GM21528 (cell line): Measurements from ENCODE around the gene HTT.
A peak's percentile ranks its signal among the peaks of the same experiment; 100 is the strongest.

Experiments used
- ATAC-seq: cut with Tn5 transposase; IDR thresholded peaks from one replicate; pipeline ENCODE4 v1.9.1; 2021; ENCODE audit warnings: mild to moderate bottlenecking, moderate library complexity; ENCODE audit not compliant: unreplicated experiment, low FRiP score

Gene HTT

DNA sequence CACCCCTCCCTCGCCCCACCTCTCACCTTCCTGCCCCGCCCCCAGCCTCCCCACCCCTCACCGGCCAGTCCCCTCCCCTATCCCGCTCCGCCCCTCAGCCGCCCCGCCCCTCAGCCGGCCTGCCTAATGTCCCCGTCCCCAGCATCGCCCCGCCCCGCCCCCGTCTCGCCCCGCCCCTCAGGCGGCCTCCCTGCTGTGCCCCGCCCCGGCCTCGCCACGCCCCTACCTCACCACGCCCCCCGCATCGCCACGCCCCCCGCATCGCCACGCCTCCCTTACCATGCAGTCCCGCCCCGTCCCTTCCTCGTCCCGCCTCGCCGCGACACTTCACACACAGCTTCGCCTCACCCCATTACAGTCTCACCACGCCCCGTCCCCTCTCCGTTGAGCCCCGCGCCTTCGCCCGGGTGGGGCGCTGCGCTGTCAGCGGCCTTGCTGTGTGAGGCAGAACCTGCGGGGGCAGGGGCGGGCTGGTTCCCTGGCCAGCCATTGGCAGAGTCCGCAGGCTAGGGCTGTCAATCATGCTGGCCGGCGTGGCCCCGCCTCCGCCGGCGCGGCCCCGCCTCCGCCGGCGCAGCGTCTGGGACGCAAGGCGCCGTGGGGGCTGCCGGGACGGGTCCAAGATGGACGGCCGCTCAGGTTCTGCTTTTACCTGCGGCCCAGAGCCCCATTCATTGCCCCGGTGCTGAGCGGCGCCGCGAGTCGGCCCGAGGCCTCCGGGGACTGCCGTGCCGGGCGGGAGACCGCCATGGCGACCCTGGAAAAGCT is at the start of gene HTT, which contains the start of gene HTT-AS:
Gene HTT (plus strand): TSS at position 604 of the 768 bp plus-strand sequence. CDS start 145 bp downstream, at position 749.
Gene HTT-AS (minus strand): TSS at position 461 of the 768 bp plus-strand sequence.
- peak; percentile 77 for ATAC-seq

DNA sequence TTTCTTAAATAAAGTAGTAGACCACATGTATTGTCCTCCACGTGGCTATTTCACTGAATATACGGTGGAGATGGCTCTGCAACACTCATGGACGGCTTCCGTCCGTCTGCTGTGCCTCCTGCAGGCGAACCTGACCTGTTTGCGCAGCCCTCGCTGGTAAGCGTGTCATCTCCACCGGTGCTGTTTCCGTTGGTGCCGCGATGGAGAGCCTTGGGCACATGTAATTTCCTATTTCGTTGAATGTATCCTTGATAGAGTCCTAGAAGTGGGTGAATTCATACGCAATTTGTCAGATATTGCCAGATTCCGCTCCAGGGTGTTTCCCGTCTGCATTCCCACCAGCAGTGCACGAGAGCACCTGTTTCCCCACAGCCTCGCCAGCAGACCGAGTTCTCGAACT is 48.6 kb upstream of the HTT start:
- ATAC-seq: no peak

DNA sequence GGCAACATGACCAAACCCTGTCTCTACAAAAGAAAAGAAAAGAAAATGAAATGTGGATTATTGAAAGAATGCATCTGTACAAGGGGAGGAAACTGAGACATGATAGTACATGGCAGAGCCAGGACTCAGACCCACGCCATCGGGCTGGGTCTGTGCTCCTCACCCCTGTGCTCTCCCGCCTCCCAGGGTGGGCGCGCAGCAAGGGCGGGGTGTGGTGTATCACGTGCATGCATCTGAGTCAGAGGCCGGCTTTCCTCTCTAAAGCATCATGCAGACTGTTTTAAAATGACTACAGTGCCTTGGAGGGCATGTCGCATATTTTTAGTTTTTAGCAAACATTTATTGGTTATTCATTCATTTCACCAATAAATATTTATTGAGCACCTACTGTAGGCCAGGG is 47.9 kb upstream of the HTT start:
- ATAC-seq: no peak

DNA sequence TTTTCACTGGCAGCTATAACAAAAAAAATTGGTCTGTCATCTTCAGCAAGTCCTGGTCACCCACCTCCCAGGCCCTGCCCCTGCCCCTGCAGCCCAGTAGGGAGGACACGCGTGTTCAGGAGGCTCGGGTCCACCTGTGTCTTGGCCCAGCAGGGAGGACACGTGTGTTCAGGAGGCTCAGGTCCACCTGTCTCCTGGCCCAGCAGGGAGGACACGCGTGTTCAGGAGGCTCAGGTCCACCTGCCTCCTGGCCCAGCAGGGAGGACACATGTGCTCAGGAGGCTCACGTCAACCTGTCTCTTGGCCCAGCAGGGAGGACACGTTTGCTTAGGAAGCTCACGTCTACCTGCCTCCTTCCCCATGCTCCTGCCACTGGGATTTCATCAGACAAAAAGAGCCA is 45.0 kb upstream of the HTT start:
- no peak for ATAC-seq

DNA sequence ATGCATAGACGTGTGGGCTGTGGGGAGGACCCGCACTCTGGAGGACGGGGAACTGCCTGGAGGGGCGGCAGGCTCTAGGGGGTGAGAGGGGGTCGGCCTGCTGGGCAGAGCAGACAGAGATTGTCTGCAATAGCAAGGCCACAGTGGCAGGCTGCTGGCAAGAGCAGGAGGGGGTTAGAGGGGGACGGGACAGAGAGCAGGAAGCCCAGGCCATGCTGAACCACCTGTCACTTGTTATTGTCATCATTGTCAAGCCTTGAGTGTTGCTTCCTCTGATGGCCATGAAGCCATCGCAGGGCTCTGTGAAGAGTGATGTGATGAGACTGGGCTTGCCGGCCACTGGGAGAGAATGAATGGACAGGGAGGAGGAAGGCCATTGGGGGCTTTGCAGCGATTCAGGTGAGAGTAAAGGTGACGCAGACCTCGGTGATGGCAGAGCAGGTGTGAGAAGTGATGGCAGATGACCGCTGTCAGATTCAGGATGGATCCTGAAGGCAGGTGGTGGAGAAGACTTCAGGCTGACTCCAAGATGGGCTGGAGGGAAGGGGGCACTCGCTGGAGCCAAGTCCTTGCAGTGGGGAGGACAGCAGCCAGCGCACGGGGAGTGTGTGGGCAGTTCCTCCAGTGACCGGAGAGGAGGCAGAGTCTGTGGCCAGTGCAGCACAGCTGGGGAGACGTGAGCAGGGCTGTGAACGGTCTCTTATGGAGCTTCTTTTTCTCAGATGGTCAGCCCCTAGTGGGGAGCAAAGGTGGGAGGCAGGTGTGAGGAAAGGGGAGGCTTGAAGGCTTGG is 43.7 kb upstream of the HTT start:
- no peak for ATAC-seq

DNA sequence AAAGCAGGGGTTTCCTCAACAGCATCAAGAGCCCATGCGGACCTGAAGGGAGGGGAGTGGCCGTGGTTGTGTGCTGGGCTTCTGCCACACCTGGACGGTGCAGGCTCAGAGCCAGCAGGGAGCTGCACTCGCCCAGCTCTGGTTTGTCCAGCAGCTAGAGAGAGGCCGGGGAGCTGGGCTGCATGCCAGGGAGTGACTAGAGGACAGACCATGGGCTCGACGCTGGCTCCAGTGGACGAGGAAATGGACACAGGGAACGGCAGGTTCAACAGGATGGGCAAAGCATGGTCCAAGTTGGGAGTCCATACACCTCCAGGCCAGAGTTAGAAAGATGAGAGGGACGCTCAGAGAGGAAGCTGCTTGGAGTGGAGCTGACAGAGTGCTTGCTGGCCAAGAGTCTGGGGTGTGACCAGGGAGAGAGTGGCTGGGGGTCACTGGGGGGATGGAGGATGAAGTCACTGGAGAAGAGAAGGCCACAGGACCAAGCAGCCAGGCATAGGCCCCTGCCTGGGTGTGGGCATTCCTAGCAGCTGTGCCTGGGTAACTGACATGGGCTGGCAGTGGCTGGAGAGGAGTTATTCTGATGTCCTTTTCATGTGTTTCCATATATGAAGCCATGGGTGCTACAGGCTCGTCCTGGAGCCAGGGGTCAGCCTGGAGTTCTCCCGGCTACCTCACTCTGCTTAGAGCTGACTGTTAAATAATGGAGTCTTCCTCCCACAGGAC is 43.0 kb upstream of the HTT start:
- ATAC-seq: no peak

DNA sequence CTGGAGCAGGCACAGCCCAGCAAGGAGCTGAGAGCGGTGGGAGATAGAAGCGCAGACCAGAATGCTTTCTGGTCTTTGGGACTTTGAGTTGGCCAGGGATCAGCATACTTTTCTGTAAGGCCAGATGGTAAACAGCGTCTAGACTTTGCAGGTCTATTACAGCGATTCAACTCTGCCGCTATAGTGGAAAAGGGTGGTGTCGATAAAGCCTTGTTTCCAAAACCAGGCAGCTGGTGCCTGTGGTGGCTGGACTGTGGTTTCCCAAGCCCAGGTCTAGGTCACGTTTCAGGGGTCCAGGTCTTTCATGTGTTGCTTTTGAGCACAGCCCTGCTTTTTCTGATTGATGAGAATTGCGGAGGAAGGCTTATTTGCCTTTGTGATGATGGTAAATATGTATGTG is 40.2 kb upstream of the HTT start:
- ATAC-seq: no peak

DNA sequence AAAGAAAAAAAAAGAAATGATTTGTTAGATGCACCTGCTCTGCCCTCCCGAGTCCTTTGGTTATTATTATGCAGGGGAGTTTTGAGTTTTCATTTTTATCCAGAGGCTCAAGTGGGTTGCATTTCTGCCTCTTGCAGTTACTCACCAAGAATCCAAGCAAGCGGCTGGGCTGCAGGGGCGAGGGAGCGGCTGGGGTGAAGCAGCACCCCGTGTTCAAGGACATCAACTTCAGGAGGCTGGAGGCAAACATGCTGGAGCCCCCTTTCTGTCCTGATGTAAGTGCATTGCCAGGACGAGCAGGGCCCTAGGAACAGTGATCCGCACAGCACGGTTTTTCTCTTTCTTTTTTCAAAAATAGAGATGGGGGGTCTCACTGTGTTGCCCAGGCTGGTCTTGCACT is 39.2 kb upstream of the HTT start:
- no peak for ATAC-seq

DNA sequence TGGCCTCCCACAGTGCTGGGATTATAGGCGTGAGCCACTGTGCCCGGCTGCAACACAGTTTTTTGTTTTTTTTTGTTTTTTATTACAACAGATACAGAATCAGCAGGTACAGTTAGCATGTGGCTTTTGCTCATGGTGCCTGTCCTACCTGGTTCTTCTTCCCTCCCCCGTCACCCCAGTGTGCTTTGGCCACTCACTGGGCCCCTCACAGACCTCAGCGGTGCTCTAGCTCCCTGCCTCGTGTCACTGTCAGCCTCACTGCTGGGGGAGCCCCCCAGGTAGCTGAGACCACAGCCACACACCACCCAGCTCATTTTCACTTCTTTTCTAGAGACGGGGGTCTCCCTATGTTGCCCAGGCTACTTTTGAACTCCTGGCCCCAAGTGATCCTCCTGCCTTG is 38.8 kb upstream of the HTT start:
- no peak for ATAC-seq

DNA sequence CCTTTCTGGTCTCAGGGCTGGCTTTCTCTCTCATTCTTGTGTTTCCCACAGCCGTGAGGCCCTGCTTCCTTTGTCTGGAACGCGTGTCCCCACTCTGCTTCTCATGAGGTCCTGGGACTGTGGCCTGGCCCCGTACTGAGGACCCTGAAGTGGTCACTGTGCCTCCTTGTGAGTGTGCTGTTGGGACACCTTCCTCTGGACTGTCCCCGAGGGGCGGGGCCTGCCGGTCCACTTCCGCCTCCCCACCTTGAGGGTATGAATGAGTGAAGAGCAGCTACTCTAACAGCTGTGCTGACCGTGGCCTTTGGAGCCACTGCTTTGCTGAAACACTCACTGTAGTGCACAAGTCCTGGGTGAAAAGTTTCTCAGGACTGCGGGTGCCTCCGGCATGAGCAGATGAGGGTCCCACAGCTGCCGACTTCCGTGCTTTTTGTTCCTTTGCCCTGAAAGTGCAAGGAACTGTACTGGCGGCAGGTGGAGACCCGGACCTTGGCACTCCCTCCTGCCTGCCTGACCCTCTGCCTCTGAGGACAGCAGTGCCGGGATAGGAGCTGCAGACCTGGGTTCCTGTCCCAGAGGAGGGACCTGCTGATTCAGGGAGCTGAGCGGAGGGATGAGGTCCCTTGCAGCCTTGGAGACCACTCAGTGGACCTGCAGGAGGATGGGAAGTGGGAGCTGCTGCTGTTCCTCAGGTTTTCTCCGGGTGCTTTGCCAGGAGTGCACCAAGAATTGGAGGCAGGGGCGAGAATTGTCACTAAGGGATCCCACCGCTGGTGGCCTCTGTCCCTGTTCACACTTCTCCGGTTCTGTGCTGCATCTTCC is 38.1 kb upstream of the HTT start:
- ATAC-seq: no peak

DNA sequence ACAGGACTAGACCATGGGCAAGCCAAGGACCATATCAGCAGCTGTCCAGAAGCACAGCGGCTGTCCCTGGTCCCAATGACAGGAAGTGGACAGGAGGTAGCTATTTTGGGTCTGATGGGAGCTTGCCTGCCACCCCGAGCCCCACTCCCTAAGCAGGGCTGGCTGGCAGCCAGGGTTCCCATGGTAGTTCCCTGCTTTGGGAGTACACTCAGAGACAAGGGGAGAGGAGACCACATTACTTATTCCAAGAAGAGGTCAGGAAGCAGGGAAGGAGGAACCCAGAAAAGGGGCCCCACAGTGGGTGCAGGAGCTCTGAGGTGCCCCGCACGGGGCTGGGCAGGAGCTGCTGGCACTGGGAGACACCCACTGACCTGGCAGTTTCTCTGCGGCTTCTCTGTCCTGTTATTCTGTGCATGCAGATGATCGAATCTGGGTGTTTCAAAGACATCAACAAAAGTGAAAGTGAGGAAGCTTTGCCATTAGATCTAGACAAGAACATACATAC is 36.5 kb upstream of the HTT start:
- ATAC-seq: no peak

DNA sequence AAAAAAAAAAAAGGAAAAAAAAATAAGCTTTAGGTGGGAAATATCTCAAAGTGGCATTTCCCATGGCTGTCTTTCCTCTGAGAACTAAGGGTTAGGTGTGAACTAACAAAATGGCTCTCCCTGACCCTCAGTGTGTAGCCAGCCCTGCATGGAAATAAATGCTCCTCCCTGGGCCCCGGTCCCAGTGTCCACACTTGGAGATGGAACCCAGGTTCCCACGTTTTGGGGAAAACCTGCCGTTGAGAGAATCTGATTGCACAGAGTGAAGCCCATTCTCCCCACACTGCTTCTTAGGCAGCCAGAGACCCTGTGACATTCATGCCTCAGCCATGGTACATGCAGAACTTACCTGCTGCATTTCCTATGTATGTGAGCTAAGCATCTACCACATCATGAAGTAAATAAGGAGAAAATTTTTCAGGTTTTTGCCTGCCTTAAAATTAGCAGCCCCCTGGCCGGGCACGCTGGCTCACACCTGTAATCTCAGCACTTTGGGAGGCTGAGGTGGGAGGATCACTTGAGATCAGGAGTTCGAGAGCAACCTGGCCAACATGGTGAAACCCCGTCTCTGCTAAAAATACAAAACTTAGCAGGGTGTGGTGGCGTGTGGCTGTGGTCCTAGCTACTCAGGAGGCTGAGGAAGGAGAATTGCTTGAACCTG is 34.6 kb upstream of the HTT start:
- no peak for ATAC-seq

DNA sequence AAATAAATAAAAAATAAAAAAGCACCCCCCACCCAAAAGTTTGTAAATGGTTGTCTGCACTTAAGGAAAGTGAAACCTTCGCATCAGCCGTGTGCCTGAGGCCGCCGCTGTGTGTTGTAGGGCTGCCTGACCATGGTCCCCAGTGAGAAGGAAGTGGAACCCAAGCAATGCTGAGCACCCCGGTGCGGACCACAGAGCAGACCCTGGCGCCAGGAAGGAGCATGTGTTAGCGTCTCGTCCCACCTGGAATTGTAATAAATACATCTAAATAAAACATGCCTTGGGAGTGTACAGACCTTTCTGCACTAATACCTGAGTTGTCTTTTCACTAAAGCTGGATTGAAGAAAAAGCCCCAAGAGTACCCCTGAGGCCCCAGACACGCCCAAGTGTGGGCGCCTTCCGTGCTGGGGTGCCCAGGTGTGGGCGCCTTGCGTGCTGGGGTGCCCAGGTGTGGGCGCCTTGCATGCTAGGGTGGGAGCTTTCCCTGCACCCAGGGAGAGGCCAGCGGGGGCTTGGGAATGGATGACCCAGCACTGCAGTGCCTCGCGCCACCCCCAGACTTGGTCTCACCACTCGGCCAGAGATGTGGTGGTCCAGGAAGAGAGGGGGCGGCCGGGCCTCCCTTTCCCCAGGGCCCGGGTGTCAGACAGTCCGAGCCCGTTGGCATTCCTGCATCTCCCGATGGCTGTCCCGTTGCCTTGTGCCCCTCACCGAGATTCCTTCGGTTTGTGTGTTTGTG is 33.9 kb upstream of the HTT start:
- ATAC-seq: no peak

DNA sequence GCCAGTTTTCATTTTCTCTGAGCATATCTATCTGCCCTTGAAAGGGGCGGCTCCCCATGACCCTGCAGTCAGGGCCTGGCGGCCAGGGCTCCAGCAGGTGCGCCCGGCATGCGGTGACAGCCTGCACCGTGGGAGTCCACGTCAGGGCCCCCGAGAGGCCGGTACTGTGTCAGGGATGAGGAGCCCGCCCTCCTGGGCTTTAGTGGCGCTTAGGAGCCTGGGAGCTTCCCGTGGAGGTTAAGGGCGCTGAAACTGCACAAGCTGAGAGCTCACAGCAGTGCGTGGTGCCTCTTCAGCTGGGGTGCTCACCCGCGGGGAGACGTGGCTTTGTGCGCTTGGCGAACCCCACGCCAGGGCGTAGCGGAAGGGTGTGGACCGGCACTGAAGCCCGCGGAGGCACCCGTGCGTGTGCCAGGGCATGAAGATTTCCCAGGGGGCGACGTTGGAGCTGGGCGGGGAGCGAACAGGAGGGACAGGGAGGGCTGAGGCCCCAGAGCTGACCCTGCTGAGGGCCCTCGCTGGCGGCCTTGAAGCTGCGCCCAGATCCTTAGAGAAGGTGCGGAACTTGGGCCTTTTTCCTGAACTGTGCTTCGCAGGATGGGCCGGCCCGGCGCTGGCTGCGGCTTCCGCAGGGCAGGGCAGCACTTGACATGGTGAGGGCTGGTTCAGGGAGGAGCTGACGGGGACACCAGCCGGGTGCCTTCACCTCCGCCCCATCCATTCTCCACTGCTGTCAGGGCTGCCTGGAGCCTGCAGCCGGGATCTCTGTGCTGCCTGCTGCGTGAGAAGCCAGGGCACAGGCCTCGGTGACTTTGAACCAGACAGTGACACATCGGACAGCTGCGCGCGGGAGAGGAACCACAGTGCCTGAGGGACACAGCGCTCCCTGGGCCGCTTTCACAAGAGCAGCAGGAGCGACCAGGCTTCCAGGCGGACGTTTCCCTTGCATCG is 33.0 kb upstream of the HTT start:
- ATAC-seq: no peak

DNA sequence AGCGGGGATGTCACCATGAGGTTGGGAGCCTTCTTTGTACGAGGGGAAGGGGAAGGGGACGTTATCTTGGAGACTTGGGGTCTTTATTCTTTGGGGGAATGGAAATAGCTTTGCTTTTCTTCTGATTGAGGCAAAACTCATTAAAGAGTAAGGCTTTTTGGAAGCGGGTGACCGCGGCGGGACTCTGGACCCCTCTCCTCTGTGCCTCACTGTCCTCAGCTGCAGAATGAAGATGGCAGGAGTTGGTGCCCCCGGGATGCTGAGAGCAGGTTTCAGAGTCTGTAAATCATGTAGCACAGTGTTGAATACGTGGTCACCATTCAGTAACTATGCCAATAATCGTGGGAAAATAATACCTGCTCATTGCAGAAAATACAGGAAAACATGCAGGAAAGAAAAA is 32.3 kb upstream of the HTT start:
- no peak for ATAC-seq

DNA sequence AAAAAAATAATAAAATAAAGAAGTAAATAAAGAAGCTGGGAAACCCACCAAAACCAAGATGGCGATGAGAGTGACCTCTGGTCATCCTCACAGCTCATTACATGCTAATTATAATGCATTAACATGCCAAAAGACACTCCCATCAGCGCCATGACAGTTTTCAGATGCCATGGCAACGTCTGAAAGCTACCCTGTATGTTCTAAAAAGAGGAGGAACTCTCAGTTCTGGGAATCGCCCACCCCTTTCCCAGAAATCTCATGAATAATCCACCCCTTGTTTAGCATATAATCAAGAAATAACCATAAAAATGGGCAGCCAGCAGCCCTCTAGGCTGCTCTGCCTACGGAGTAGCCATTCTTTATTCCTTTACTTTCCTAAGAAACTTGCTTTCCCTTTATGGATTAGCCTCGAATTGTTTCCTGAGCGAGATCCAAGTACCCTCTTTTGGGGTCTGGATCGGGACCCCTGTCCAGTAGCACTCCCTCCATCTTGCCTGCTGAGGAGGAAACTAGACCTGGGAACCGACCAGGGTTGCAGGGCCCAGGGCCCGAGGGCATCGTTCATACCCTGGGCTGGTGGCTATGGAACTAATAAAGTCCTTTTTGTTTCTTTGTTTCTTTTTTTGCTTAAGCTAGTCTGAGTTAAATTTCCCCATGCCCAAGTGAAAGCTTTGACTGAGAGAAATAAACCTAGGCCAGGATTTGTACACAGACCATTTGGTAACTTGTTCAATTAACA is 31.0 kb upstream of the HTT start:
- ATAC-seq: no peak
